ENCODE results near the gene PTP4A2. TPM values are rescaled to one million over a fixed set of nuclear protein-coding genes. Genes with fewer than 3 reads are reported as not detected.
A peak's percentile ranks its signal among the peaks of the same experiment; 100 is the strongest.

The PTP4A2 gene
- total and polyA plus RNA-seq, 10 of the 15 experiments (the other 5 are each of a cell fraction or from before 2014, with no cell fraction given): 180 to 909 (median 375) TPM

GRCh38 chr1:31938184-31938975 lies at the start of gene PTP4A2 (continued):
- TF ChIP-seq ATF2 (IDR thresholded peaks at IDR 0.05; ENCODE audit: low read length) (no peak), RB1 (IDR thresholded peaks at IDR 0.05; ENCODE audit: borderline replicate concordance) (peak; percentile 72; the same call in 1 of the 2 replicates), NFYA (IDR thresholded peaks at IDR 0.05; ENCODE audit: borderline replicate concordance, low read depth, low read length) (no peak), HDAC2 (IDR thresholded peaks at IDR 0.05) (no peak), NRF1 (conservative IDR thresholded peaks at IDR 0.05; ENCODE audit: low read depth, low read length) (0 out of 2 replicates have a peak, but pooled peaks have one; percentile 28), CUX1 (IDR thresholded peaks at IDR 0.05; ENCODE audit: insufficient replicate concordance, low read depth, low read length) (no peak), YY1 (IDR thresholded peaks at IDR 0.05; ENCODE audit: low read depth, low read length) (0 out of 2 replicates have a peak, but pooled peaks have one; percentile 16), SIN3A (IDR thresholded peaks at IDR 0.05; ENCODE audit: low read depth, low read length) (0 out of 2 replicates have a peak, but pooled peaks have one; percentile 29), IRF5 (IDR thresholded peaks at IDR 0.05; ENCODE audit: borderline replicate concordance) (no peak), SKIL (IDR thresholded peaks at IDR 0.05; ENCODE audit: low read depth, poor library complexity, severe bottlenecking) (no peak), SMARCA5 (IDR thresholded peaks at IDR 0.05) (peak; percentile 86), BCL3 (IDR thresholded peaks at IDR 0.05; ENCODE audit: borderline replicate concordance, insufficient read depth, low read depth, low read length, poor library complexity, severe bottlenecking) (no peak), TAF1 (IDR thresholded peaks at IDR 0.05; ENCODE audit: borderline replicate concordance, low read depth, low read length) (peak; percentile 90; the same call in 1 of the 2 replicates), NBN (IDR thresholded peaks at IDR 0.05) (peak; percentile 96), SIX5 (IDR thresholded peaks at IDR 0.05; ENCODE audit: low read depth, low read length, severe bottlenecking) (no peak), RAD21 (IDR thresholded peaks at IDR 0.05; ENCODE audit: insufficient read depth, low read depth, low read length) (no peak), NR2C2 (IDR thresholded peaks at IDR 0.05; ENCODE audit: borderline replicate concordance, control insufficient read depth, insufficient read length, low read depth) (no peak)

Measured in GM12878 (cell line).